Muscle of arm (tissue), 14 donors: Measurements from ENCODE around the gene SRPX. TPM values are rescaled to one million over a fixed set of nuclear protein-coding genes. Genes with fewer than 3 reads are reported as not detected.

ENCODE experiments used
- DNase-seq: peaks from one replicate; pipeline ENCODE4 v3.0.0-alpha.2; 2013
- long read RNA-seq, 11 donors: transcript quantifications; one replicate each; lab custom pipeline, GENCODE V29; 2026
- polyA plus RNA-seq, 12 donors: library from polyadenylated mRNA; unstranded; fragments of 120-200 nt; gene quantifications; one replicate each; pipeline ENCODE4 v1.2.1, GENCODE V29; 2013; ENCODE audit not compliant: insufficient read length in 12 of 12

SRPX gene
- polyA plus RNA-seq: 10 to 100 TPM in 11 of 12 donors, not detected in 1; 25.5 to 93.7 (median 39.8) TPM
- long read RNA-seq, donor 1, partial matches to known transcripts: 0 of 1 reads
- long read RNA-seq, donor 1, other reads (novel, unspliced or antisense): 0 of 1 reads
- long read RNA-seq, donor 2, transcript SRPX-201 (10 exons, 1,874 nt): major isoform, 23 of 27 reads
- long read RNA-seq, donor 2, partial matches to known transcripts: 0 of 27 reads
- long read RNA-seq, donor 2, other reads (novel, unspliced or antisense): 0 of 27 reads
- long read RNA-seq, donor 3, partial matches to known transcripts: 0 of 5 reads
- long read RNA-seq, donor 3, other reads (novel, unspliced or antisense): 0 of 5 reads
- long read RNA-seq, donor 4, partial matches to known transcripts: 0 of 3 reads
- long read RNA-seq, donor 4, other reads (novel, unspliced or antisense): 0 of 3 reads
- long read RNA-seq, donor 5, transcript SRPX-201 (10 exons, 1,874 nt): major isoform, 11 of 15 reads
- long read RNA-seq, donor 5, partial matches to known transcripts: 0 of 15 reads
- long read RNA-seq, donor 5, other reads (novel, unspliced or antisense): 0 of 15 reads
- long read RNA-seq, donor 6, partial matches to known transcripts: 0 of 5 reads
- long read RNA-seq, donor 6, other reads (novel, unspliced or antisense): 0 of 5 reads
- long read RNA-seq, donor 7, transcript SRPX-201 (10 exons, 1,874 nt): major isoform, 6 of 7 reads
- long read RNA-seq, donor 7, partial matches to known transcripts: 0 of 7 reads
- long read RNA-seq, donor 7, other reads (novel, unspliced or antisense): 0 of 7 reads
- long read RNA-seq, donor 8, transcript SRPX-201 (10 exons, 1,874 nt): major isoform, 12 of 16 reads
- long read RNA-seq, donor 8, partial matches to known transcripts: 0 of 16 reads
- long read RNA-seq, donor 8, other reads (novel, unspliced or antisense): 0 of 16 reads
- long read RNA-seq, donor 9, transcript SRPX-201 (10 exons, 1,874 nt): major isoform, 12 of 24 reads
- long read RNA-seq, donor 9, partial matches to known transcripts: 8 of 24 reads
- long read RNA-seq, donor 9, other reads (novel, unspliced or antisense): 0 of 24 reads
- long read RNA-seq, donor 10, transcript SRPX-206 (9 exons, 1,842 nt): minor isoform, 6 of 15 reads
- long read RNA-seq, donor 10, transcript SRPX-201 (10 exons, 1,874 nt): major isoform, 9 of 15 reads
- long read RNA-seq, donor 10, partial matches to known transcripts: 0 of 15 reads
- long read RNA-seq, donor 10, other reads (novel, unspliced or antisense): 0 of 15 reads
- long read RNA-seq, donor 11, transcript SRPX-201 (10 exons, 1,874 nt): major isoform, 15 of 24 reads
- long read RNA-seq, donor 11, partial matches to known transcripts: 6 of 24 reads
- long read RNA-seq, donor 11, other reads (novel, unspliced or antisense): 0 of 24 reads

GRCh38 chrX:38220415-38221390, at the start of gene SRPX:
Gene SRPX (minus strand): TSS chrX:38220871. CDS start chrX:38220792, 79 bp downstream.
- no peak for DNase-seq

GRCh38 chrX:38268011-38268410, 47.3 kb upstream of the SRPX start:
- DNase-seq: no peak

GRCh38 chrX:38262715-38263620, 42.3 kb upstream of the SRPX start:
- DNase-seq: no peak

- no peak for DNase-seq
Measured at GRCh38 chrX:38260231-38260630, 39.6 kb upstream of the SRPX start.

- no peak for DNase-seq
Measured at GRCh38 chrX:38256019-38256418, 35.3 kb upstream of the SRPX start.

GRCh38 chrX:38249965-38250364, 29.3 kb upstream of the SRPX start:
- no peak for DNase-seq

GRCh38 chrX:38247051-38247450, 26.4 kb upstream of the SRPX start:
- DNase-seq: no peak

- DNase-seq: no peak
Measured at GRCh38 chrX:38240541-38240940, 19.9 kb upstream of the SRPX start.

- DNase-seq: no peak
Measured at GRCh38 chrX:38236901-38237615, 16.4 kb upstream of the SRPX start.

GRCh38 chrX:38233891-38234667, 13.4 kb upstream of the SRPX start:
- DNase-seq: peak; percentile 78

GRCh38 chrX:38232079-38232686, 11.5 kb upstream of the SRPX start:
- no peak for DNase-seq

- DNase-seq: no peak
Measured at GRCh38 chrX:38225093-38225492, 4.4 kb upstream of the SRPX start.

- no peak for DNase-seq
Measured at GRCh38 chrX:38224160-38224559, 3.5 kb upstream of the SRPX start.

- no peak for DNase-seq
Measured at GRCh38 chrX:38221391-38221929, 789 bp upstream of the SRPX start.

- DNase-seq: no peak
Measured at GRCh38 chrX:38220024-38220414, 652 bp downstream of the SRPX start.

- DNase-seq: no peak
Measured at GRCh38 chrX:38216642-38217041, 4.0 kb downstream of the SRPX start.
